PC-9 (cell line): ENCODE data around the gene SARS2. TPM values are rescaled to one million over a fixed set of nuclear protein-coding genes. Genes with fewer than 3 reads are reported as not detected.

Source experiments
- BruUV-seq: library from RNA; stranded (reverse); fragments of 400-500 nt; replicated peaks from 2 replicates; lab custom pipeline; 2021; lab: Mats Ljungman, UMichigan
- CTCF ChIA-PET: fragments of 300-600 bp; sonication (Branson Sonifier 250); formaldehyde crosslinking; loops from one replicate; lab custom pipeline; 2022; ENCODE audit warnings: antibody characterized with exemption; lab: Charles Lee
- POLR2A ChIA-PET: fragments of 300-600 bp; sonication (Branson Sonifier 250); formaldehyde crosslinking; loops from one replicate; lab custom pipeline; 2022; ENCODE audit warnings: antibody characterized with exemption; ENCODE audit not compliant: unreplicated experiment; lab: Charles Lee
- DNase-seq, 2 experiments: peaks; one replicate each; pipeline versions ENCODE4 v3.0.0 to v3.0.0-alpha.2; 2015 to 2022; ENCODE audit warnings: mixed read lengths in 1 of 2
- H2AFZ ChIP-seq: fragments of 200-600 bp; sonication (generic); 2 replicates; pipeline ENCODE4 v1.8.1; 2017; ENCODE audit warnings: antibody characterized with exemption
- H3F3A ChIP-seq: fragments of 200-600 bp; sonication (generic); 2 replicates; pipeline ENCODE4 v1.8.1; 2017; ENCODE audit warnings: antibody characterized with exemption, mild to moderate bottlenecking, low read depth; ENCODE audit not compliant: insufficient read depth
- H3K27ac ChIP-seq: fragments of 200-600 bp; sonication (generic); 2 replicates; pipeline ENCODE4 v1.6.1; 2016; ENCODE audit warnings: mixed run types
- H3K27me3 ChIP-seq: fragments of 200-600 bp; sonication (generic); 2 replicates; pipeline ENCODE4 v1.6.1; 2016; ENCODE audit warnings: low read depth, mixed run types; ENCODE audit not compliant: insufficient read depth
- H3K36me3 ChIP-seq: fragments of 200-600 bp; sonication (generic); 2 replicates; pipeline ENCODE4 v1.6.1; 2016; ENCODE audit warnings: low read depth, mixed run types
- H3K4me1 ChIP-seq: fragments of 200-600 bp; sonication (generic); replicated peaks from 2 replicates; pipeline ENCODE4 v1.6.1; 2016; ENCODE audit warnings: mixed run types; ENCODE audit not compliant: insufficient read depth
- H3K4me2 ChIP-seq: fragments of 200-600 bp; sonication (generic); 2 replicates; pipeline ENCODE4 v1.6.1; 2017; ENCODE audit warnings: mixed run types
- H3K4me3 ChIP-seq: fragments of 200-600 bp; sonication (generic); 2 replicates; pipeline ENCODE4 v1.6.1; 2016; ENCODE audit warnings: mixed run types
- H3K79me2 ChIP-seq: fragments of 200-600 bp; sonication (generic); 2 replicates; pipeline ENCODE4 v1.6.1; 2017; ENCODE audit warnings: low read depth, mixed run types
- H3K9me2 ChIP-seq: fragments of 200-600 bp; sonication (generic); 2 replicates; pipeline ENCODE4 v1.8.1; 2017; ENCODE audit warnings: mild to moderate bottlenecking; ENCODE audit not compliant: insufficient read depth
- H3K9me3 ChIP-seq: fragments of 200-600 bp; sonication (generic); 2 replicates; pipeline ENCODE4 v1.8.1; 2016; ENCODE audit warnings: low read depth; ENCODE audit not compliant: insufficient read depth
- H4K20me1 ChIP-seq: fragments of 200-600 bp; sonication (generic); 2 replicates; pipeline ENCODE4 v1.8.1; 2017; ENCODE audit not compliant: insufficient read depth
- CTCF ChIP-seq: fragments of 200-600 bp; sonication (generic); conservative IDR thresholded peaks from 2 replicates; pipeline ENCODE4 v1.6.1; 2017; ENCODE audit warnings: mixed run types, antibody characterized with exemption, mild to moderate bottlenecking, moderate library complexity
- EZH2 ChIP-seq: fragments of 200-600 bp; sonication (generic); IDR thresholded peaks from 2 replicates; pipeline ENCODE4 v1.8.0; 2017; ENCODE audit warnings: antibody characterized with exemption, low read depth
- intact Hi-C: fragments of 100-400 bp; cut with micrococcal nuclease; formaldehyde crosslinking; loops from one replicate; pipeline ENCODE4 v1.10.0; 2022; ENCODE audit not compliant: unreplicated experiment
- total RNA-seq: library from RNA; stranded (reverse); gene quantifications from 2 replicates; pipeline ENCODE4 v1.2.3, GENCODE V29; 2021

The SARS2 gene
- total RNA-seq, 1 experiment from 2014 or later, result 33.7 TPM

GRCh38 chr19:38893341-38893771 is 37.2 kb downstream of the SARS2 start:
- no peaks in the 10 kb centered on the region for H3K79me2 ChIP-seq
- H3K9me2 ChIP-seq, result no peaks in the 10 kb centered on the region
- no peak overlapping the region for H3K27ac ChIP-seq
- peaks cover under 1% of the 10 kb centered on the region for H3F3A ChIP-seq
- peaks cover 2% of the 10 kb centered on the region; the same call in 1 of the 2 replicates for H3K4me1 ChIP-seq
- H4K20me1 ChIP-seq, result no peaks in the 10 kb centered on the region
- no peak overlapping the region for H3K4me2 ChIP-seq
- no peaks in the 10 kb centered on the region for H3K9me3 ChIP-seq
- DNase-seq, result no peak
- H3K27me3 ChIP-seq, result no peaks in the 10 kb centered on the region
- TF ChIP-seq EZH2 (no peak), CTCF (no peak)
- BruUV-seq, result no TSS peak
- no peak overlapping the region for H2AFZ ChIP-seq
- no peak overlapping the region for H3K4me3 ChIP-seq
- intact Hi-C loops, result no loop called here
- POLR2A ChIA-PET, result no interaction called here
- CTCF ChIA-PET, result no interaction called here
- H3K36me3 ChIP-seq, result no peaks in the 10 kb centered on the region

- H3K4me1 ChIP-seq, result no peaks in the 10 kb centered on the region
- intact Hi-C loops, result no loop called here
- no peak overlapping the region for H3K27ac ChIP-seq
- peaks cover 6% of the 10 kb centered on the region for H3F3A ChIP-seq
- H3K27me3 ChIP-seq, result no peaks in the 10 kb centered on the region
- no peak overlapping the region for H2AFZ ChIP-seq
- POLR2A ChIA-PET, result no interaction called here
- H3K9me2 ChIP-seq, result no peaks in the 10 kb centered on the region
- no peaks in the 10 kb centered on the region for H3K79me2 ChIP-seq
- no peak overlapping the region for H3K4me2 ChIP-seq
- CTCF ChIA-PET, result no interaction called here
- no peak for TF ChIP-seq CTCF
- TF ChIP-seq EZH2, result no peak
- no peaks in the 10 kb centered on the region for H3K9me3 ChIP-seq
- no peaks in the 10 kb centered on the region for H3K36me3 ChIP-seq
- DNase-seq, result no peak
- H3K4me3 ChIP-seq, result no peak overlapping the region
- BruUV-seq, result no TSS peak
- H4K20me1 ChIP-seq, result no peaks in the 10 kb centered on the region
Observed at GRCh38 chr19:38892841-38893240, 37.7 kb downstream of the SARS2 start.

DNA sequence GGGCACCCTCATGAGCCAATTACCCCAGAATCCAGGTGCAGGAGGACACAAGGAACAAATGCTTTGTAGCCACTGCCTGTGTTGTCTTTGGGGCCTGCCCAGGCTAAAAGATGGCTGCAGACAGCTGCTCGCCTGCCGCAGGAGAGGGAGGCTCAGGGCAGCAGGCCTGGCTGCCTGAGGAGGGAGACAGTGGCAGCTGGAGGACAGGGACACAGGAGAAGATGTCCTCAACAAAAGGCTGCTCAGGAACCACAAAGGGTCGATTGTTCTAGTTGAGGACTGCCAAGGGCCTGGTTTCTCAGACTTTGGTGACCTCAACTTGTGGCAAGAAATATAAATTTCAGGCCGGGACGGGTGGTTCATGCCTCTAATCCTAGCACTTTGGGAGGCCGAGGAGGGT is 38.8 kb downstream of the SARS2 start:
- CTCF ChIA-PET, result no interaction called here
- Histone ChIP-seq H3K4me1 (no peaks in the 10 kb centered on the region), H3K79me2 (no peaks in the 10 kb centered on the region), H3K9me3 (no peaks in the 10 kb centered on the region), H3K4me2 (no peak overlapping the region), H3K27me3 (no peaks in the 10 kb centered on the region), H2AFZ (no peak overlapping the region), H3K9me2 (no peaks in the 10 kb centered on the region), H3K27ac (no peak overlapping the region), H3K36me3 (no peaks in the 10 kb centered on the region), H3F3A (peaks cover 8% of the 10 kb centered on the region), H4K20me1 (no peaks in the 10 kb centered on the region), H3K4me3 (no peak overlapping the region)
- no peak for TF ChIP-seq EZH2
- POLR2A ChIA-PET, result no interaction called here
- BruUV-seq, result no TSS peak
- DNase-seq, result no peak
- intact Hi-C loops, result no loop called here

DNA sequence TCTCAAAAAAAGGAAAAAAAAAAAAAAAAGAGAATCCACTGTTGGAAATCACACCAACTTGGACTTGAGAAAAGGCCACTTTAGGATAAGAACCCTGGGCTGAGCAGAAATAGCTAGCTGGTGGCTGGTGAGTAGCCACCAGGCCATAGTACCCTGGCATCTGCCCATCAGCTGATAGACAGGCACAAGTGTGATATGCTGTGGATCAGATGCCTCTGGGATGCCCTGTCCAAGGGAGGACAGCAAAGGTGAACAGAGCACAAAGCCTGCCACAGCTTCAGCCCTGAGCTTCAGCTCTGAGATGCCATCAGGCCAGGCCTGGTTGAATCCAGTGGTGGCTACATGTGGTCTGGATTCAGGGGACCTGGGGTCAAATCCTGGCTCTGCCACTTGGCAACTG is 39.9 kb downstream of the SARS2 start:
- ChIA-PET CTCF (interaction anchor here (0.6 kb wide), 1 partner anchor 38 kb away, joined by 9 read pairs; no protein-coding TSS in a partner anchor), POLR2A (no interaction called here)
- no peak overlapping the region for H3K4me2 ChIP-seq
- peaks cover 8% of the 10 kb centered on the region for H3F3A ChIP-seq
- no peak overlapping the region for H3K4me3 ChIP-seq
- no peak overlapping the region for H2AFZ ChIP-seq
- H3K79me2 ChIP-seq, result no peaks in the 10 kb centered on the region
- no peaks in the 10 kb centered on the region for H3K9me2 ChIP-seq
- no peaks in the 10 kb centered on the region for H3K27me3 ChIP-seq
- no peaks in the 10 kb centered on the region for H3K9me3 ChIP-seq
- no TSS peak for BruUV-seq
- no peaks in the 10 kb centered on the region for H3K4me1 ChIP-seq
- intact Hi-C loops, result no loop called here
- TF ChIP-seq CTCF (no peak), EZH2 (no peak)
- no peak overlapping the region for H3K27ac ChIP-seq
- no peak for DNase-seq
- no peaks in the 10 kb centered on the region for H3K36me3 ChIP-seq
- no peaks in the 10 kb centered on the region for H4K20me1 ChIP-seq
